H54 (cell line): ENCODE data around the gene SLC35F3.

Experiments used
- DNase-seq: peaks from one replicate; pipeline ENCODE4 v3.0.0; 2011; ENCODE audit warnings: low spot score, mixed read lengths; ENCODE audit not compliant: insufficient read length
- FAIRE-seq: peaks from 3 replicates; lab custom pipeline; 2011; peaks lifted over from hg19 to GRCh38; lab: Jason Lieb, UNC
- POLR2A ChIP-seq: IDR thresholded peaks from 2 replicates; pipeline ENCODE4 v1.6.1; 2011; ENCODE audit warnings: low read depth, mild to moderate bottlenecking, low read length

Gene SLC35F3

DNA sequence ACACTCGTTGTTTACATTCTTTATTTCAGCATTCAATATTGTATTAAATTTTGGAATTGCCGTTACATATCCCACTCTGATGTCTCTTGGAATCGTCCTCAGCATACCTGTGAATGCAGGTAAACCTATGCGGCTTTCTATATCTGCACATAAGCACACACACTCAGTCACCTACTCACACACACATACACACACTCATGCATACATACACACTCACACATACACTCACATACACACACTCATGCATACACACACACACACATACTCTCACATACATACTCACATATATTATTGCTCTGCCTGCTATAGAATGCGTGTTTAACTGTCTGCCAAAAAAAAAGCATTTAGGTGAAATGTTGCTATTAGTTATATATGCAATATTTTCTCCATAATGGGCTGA lies 415.6 kb downstream of the SLC35F3 start:
- TF ChIP-seq POLR2A, result no peak
- FAIRE-seq (no peak), DNase-seq (no peak)

- no peak for TF ChIP-seq POLR2A
- no peak for DNase-seq
- no peak for FAIRE-seq
Observed at GRCh38 chr1:234320549-234320948, 416.1 kb downstream of the SLC35F3 start.

- FAIRE-seq (no peak), DNase-seq (no peak)
- no peak for TF ChIP-seq POLR2A
Observed at GRCh38 chr1:234321231-234321630, 416.8 kb downstream of the SLC35F3 start.

GRCh38 chr1:234322097-234322496 lies 417.6 kb downstream of the SLC35F3 start:
- DNase-seq, result no peak
- TF ChIP-seq POLR2A, result no peak
- no peak for FAIRE-seq

GRCh38 chr1:234322979-234323378 lies 418.5 kb downstream of the SLC35F3 start:
- peak; percentile 20 for DNase-seq

GRCh38 chr1:234324821-234325220 lies 420.3 kb downstream of the SLC35F3 start:
- no peak for FAIRE-seq
- no peak for TF ChIP-seq POLR2A
- no peak for DNase-seq

More at GRCh38 chr1:234322979-234323378, 418.5 kb downstream of the SLC35F3 start:
- FAIRE-seq, result no peak
- TF ChIP-seq POLR2A, result no peak

DNA sequence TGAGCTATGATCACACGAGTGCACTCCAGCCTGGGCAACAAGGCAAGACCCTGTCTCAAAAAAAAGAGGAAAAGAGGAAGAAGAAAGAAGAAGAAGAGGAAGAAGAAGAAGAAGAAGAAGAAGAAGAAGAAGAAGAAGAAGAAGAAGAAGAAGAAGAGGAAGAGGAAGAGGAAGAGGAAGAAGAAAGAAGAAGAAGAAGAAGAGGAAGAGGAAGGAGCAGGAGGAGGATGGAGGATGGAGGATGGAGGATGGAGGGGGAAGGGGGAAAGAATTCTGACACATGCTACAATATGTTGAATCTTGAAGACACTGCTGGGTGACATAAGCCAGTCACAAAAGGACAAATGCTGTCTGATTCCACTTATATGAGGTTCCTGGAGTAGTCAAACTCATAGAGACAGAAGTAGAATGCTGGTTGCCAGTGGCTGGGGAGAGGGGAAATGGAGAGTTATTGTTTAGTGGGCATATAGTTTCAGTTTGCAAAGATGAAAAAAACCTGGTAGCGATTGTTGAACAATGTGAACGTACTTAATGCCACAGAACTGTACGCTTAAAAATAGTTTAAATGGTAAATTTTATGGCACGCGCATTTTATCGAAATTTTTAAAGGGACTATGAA lies 421.5 kb downstream of the SLC35F3 start:
- FAIRE-seq, result no peak

GRCh38 chr1:234326497-234327366 lies 422.3 kb downstream of the SLC35F3 start:
- peak; percentile 61 for DNase-seq
- no peak for TF ChIP-seq POLR2A
- no peak for FAIRE-seq

More for the DNA sequence above, 421.5 kb downstream of the SLC35F3 start:
- TF ChIP-seq POLR2A, result no peak
- no peak for DNase-seq

GRCh38 chr1:234327577-234328164 lies 423.2 kb downstream of the SLC35F3 start:
- FAIRE-seq (no peak), DNase-seq (no peak)
- no peak for TF ChIP-seq POLR2A

DNA sequence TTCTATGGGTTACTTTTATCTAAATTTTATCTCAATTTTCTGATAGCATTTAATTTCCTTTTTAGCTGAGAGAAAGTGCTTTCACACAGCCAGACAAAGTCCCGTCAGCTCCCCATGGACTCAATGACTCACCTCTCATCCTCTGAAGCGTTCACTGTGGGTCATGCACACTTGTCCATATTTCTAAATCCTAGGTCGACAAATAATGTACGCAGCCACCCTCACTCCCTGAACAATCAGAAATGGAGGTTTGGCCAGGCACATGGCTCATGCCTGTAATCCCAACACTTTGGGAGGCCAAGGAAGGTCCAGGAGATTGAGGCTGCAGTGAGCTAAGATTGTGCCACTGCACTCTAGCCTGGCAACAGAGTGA lies 426.4 kb downstream of the SLC35F3 start:
- DNase-seq, result no peak
- no peak for FAIRE-seq
- TF ChIP-seq POLR2A, result no peak

- TF ChIP-seq POLR2A, result no peak
- no peak for DNase-seq
- FAIRE-seq, result no peak
Observed at GRCh38 chr1:234331507-234331906, 427.0 kb downstream of the SLC35F3 start.

- DNase-seq (no peak), FAIRE-seq (no peak)
- TF ChIP-seq POLR2A, result no peak
Observed at GRCh38 chr1:234336359-234336758, 431.9 kb downstream of the SLC35F3 start.

- FAIRE-seq, result no peak
- no peak for TF ChIP-seq POLR2A
- DNase-seq, result no peak
Observed at GRCh38 chr1:234337233-234337632, 432.8 kb downstream of the SLC35F3 start.

GRCh38 chr1:234340528-234340927 lies 436.1 kb downstream of the SLC35F3 start:
- no peak for TF ChIP-seq POLR2A
- no peak for DNase-seq
- FAIRE-seq, result no peak
